Fibroblast of lung (primary cell): ENCODE measurements around the gene RMDN3.

Experiments used
- EZH2 ChIP-seq: IDR thresholded peaks from 2 replicates; pipeline ENCODE4 v1.5.1; 2012; ENCODE audit warnings: low read length, control low read depth, mild to moderate bottlenecking; ENCODE audit errors: missing control alignments
- TF ChIP-seq, protein P1 (sequence below), 2 donors: IDR thresholded peaks in 1 of 2; conservative IDR thresholded peaks in 1 of 2; 1 replicate in 1 of 2; 2 replicates in 1 of 2; pipeline ENCODE4 v1.5.1; 2011 to 2012; ENCODE audit warnings: low read length in 2 of 2, control low read depth in 1 of 2, inconsistent platforms in 1 of 2, low read depth in 1 of 2, mild to moderate bottlenecking in 1 of 2

- TF ChIP-seq, protein P1, sequence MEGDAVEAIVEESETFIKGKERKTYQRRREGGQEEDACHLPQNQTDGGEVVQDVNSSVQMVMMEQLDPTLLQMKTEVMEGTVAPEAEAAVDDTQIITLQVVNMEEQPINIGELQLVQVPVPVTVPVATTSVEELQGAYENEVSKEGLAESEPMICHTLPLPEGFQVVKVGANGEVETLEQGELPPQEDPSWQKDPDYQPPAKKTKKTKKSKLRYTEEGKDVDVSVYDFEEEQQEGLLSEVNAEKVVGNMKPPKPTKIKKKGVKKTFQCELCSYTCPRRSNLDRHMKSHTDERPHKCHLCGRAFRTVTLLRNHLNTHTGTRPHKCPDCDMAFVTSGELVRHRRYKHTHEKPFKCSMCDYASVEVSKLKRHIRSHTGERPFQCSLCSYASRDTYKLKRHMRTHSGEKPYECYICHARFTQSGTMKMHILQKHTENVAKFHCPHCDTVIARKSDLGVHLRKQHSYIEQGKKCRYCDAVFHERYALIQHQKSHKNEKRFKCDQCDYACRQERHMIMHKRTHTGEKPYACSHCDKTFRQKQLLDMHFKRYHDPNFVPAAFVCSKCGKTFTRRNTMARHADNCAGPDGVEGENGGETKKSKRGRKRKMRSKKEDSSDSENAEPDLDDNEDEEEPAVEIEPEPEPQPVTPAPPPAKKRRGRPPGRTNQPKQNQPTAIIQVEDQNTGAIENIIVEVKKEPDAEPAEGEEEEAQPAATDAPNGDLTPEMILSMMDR (conservative IDR thresholded peaks at IDR 0.05 in 1 of 2, IDR thresholded peaks at IDR 0.05 in 1 of 2; ENCODE audit: low read depth in 1 of 2, low read length in 2 of 2) = no peak
- TF ChIP-seq EZH2 = no peak
Observed at GRCh38 chr15:40789999-40790398, 34.9 kb upstream of the RMDN3 start.
